ENCODE measurements around the gene GFRA4.

DNA sequence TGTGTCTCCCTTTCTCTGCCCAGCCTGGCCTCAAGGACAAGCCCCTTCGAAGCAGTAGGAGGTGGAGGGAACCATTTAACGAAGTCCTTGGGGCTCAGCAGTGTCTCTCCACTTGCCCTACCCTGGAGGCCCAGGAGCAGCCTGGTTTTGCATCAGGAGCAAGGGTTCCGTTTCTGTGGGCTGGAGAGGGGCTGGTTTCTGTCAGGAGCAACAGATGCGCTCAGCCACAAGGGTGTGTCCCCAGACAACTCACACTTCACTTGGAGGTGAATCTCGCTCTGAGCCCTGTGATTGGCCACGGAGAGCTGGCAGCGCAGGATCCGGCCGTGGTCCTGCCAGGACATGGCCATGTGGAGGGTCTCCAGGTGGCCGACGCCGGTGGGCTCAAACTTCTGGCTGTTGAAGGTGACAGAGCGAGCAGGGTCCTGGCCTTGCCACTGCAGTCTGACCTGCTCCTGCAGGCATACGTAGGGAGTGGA is 42.3 kb upstream of the GFRA4 start:
- TF ChIP-seq, protein P1, sequence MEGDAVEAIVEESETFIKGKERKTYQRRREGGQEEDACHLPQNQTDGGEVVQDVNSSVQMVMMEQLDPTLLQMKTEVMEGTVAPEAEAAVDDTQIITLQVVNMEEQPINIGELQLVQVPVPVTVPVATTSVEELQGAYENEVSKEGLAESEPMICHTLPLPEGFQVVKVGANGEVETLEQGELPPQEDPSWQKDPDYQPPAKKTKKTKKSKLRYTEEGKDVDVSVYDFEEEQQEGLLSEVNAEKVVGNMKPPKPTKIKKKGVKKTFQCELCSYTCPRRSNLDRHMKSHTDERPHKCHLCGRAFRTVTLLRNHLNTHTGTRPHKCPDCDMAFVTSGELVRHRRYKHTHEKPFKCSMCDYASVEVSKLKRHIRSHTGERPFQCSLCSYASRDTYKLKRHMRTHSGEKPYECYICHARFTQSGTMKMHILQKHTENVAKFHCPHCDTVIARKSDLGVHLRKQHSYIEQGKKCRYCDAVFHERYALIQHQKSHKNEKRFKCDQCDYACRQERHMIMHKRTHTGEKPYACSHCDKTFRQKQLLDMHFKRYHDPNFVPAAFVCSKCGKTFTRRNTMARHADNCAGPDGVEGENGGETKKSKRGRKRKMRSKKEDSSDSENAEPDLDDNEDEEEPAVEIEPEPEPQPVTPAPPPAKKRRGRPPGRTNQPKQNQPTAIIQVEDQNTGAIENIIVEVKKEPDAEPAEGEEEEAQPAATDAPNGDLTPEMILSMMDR (conservative IDR thresholded peaks at IDR 0.05 in 1 of 2, IDR thresholded peaks at IDR 0.05 in 1 of 2; ENCODE audit: low read depth in 1 of 2, low read length in 2 of 2) = no peak
- no peak for TF ChIP-seq EZH2 (IDR thresholded peaks at IDR 0.05; ENCODE audit: low read length, missing control alignments)

All from fibroblast of lung (primary cell).